ENCODE results near the gene DRP2.
A peak's percentile ranks its signal among the peaks of the same experiment; 100 is the strongest.
"Not testable (repeated sequence)": the region's sequence is repeated elsewhere in the genome, so short reads cannot be mapped to it uniquely, and the experiment has no call there.

The DRP2 gene

GRCh38 chrX:101274198-101274597 is 54.6 kb downstream of the DRP2 start:
- DNase-seq: no peak
- TF ChIP-seq GATA1 (IDR thresholded peaks at IDR 0.05; ENCODE audit: low read depth, low read length): no peak
- no peak for TF ChIP-seq POLR2A (IDR thresholded peaks at IDR 0.05; ENCODE audit: low read length)

GRCh38 chrX:101276238-101276637 is 56.7 kb downstream of the DRP2 start:
- no peak for TF ChIP-seq POLR2A (IDR thresholded peaks at IDR 0.05; ENCODE audit: low read length)
- no peak for TF ChIP-seq GATA1 (IDR thresholded peaks at IDR 0.05; ENCODE audit: low read depth, low read length)
- DNase-seq: no peak

- no peak for TF ChIP-seq GATA1 (IDR thresholded peaks at IDR 0.05; ENCODE audit: low read depth, low read length)
- no peak for TF ChIP-seq POLR2A (IDR thresholded peaks at IDR 0.05; ENCODE audit: low read length)
- DNase-seq: peak; percentile 23 to 53
These were observed 67.8 kb downstream of the DRP2 start for GRCh38 chrX:101287402-101287801.

GRCh38 chrX:101290957-101291603 is 71.5 kb downstream of the DRP2 start, which contains the start of gene TAF7L:
Gene TAF7L (minus strand): TSS chrX:101291334. CDS start chrX:101287543, 3,791 bp downstream.
- peak; percentile 2 to 21 for DNase-seq
- no peak for TF ChIP-seq POLR2A (IDR thresholded peaks at IDR 0.05; ENCODE audit: low read length)
- no peak for TF ChIP-seq GATA1 (IDR thresholded peaks at IDR 0.05; ENCODE audit: low read depth, low read length)

- DNase-seq: not testable (repeated sequence)
These were observed 76.0 kb downstream of the DRP2 start for GRCh38 chrX:101295603-101296002.

GRCh38 chrX:101303790-101304189 is 84.2 kb downstream of the DRP2 start:
- no peak for DNase-seq
- TF ChIP-seq POLR2A (IDR thresholded peaks at IDR 0.05; ENCODE audit: low read length) (no peak), GATA1 (IDR thresholded peaks at IDR 0.05; ENCODE audit: low read depth, low read length) (no peak)
